Parathyroid adenoma (tissue), 2 donors: ENCODE measurements around the gene TMEM176B.

Experiments
- H2AFZ ChIP-seq: fragments of 300-600 bp; sonication (generic); one replicate; pipeline ENCODE4 v1.7.0; 2017; ENCODE audit warnings: antibody characterized with exemption, mild to moderate bottlenecking
- H3K27ac ChIP-seq: fragments of 300-600 bp; sonication (generic); one replicate; pipeline ENCODE4 v1.7.0; 2017
- H3K27me3 ChIP-seq: fragments of 300-600 bp; sonication (generic); one replicate; pipeline ENCODE4 v1.7.0; 2017; ENCODE audit warnings: low read length; ENCODE audit not compliant: control insufficient read depth, insufficient read depth
- H3K36me3 ChIP-seq: fragments of 300-600 bp; sonication (generic); one replicate; pipeline ENCODE4 v1.7.0; 2017; ENCODE audit warnings: low read length; ENCODE audit not compliant: control insufficient read depth, insufficient read depth
- H3K4me1 ChIP-seq: fragments of 300-600 bp; sonication (generic); one replicate; pipeline ENCODE4 v1.7.0; 2017; ENCODE audit warnings: control low read depth
- H3K4me2 ChIP-seq: fragments of 300-600 bp; sonication (generic); one replicate; pipeline ENCODE4 v1.7.0; 2017; ENCODE audit warnings: low read length
- H3K4me3 ChIP-seq: fragments of 300-600 bp; sonication (generic); one replicate; pipeline ENCODE4 v1.7.0; 2017; ENCODE audit warnings: low read depth, low read length
- H3K79me2 ChIP-seq: fragments of 300-600 bp; sonication (generic); one replicate; pipeline ENCODE4 v1.7.0; 2017; ENCODE audit warnings: control low read depth
- H3K9ac ChIP-seq: fragments of 300-600 bp; sonication (generic); one replicate; pipeline ENCODE4 v1.7.0; 2017; ENCODE audit warnings: mild to moderate bottlenecking
- H3K9me3 ChIP-seq: fragments of 300-600 bp; sonication (generic); one replicate; pipeline ENCODE4 v1.7.0; 2017; ENCODE audit warnings: low read length; ENCODE audit not compliant: control insufficient read depth
- CTCF ChIP-seq: fragments of 300-600 bp; sonication (generic); IDR thresholded peaks from one replicate; pipeline ENCODE4 v1.7.0; 2017; ENCODE audit warnings: antibody characterized with exemption, mild to moderate bottlenecking
- donor health status: primary hyperparathyroidism.

TMEM176B gene

GRCh38 chr7:150823484-150824126 lies 23.4 kb upstream of the TMEM176B start:
- no peak for TF ChIP-seq CTCF
- no peak overlapping the region for H3K27ac ChIP-seq
- H3K9me3 ChIP-seq, result no peaks in the 10 kb centered on the region
- H3K4me3 ChIP-seq, result no peak overlapping the region
- no peak overlapping the region for H3K9ac ChIP-seq
- H2AFZ ChIP-seq, result no peak overlapping the region
- no peaks in the 10 kb centered on the region for H3K4me1 ChIP-seq
- no peaks in the 10 kb centered on the region for H3K27me3 ChIP-seq
- H3K36me3 ChIP-seq, result no peaks in the 10 kb centered on the region
- H3K4me2 ChIP-seq, result no peak overlapping the region
- H3K79me2 ChIP-seq, result no peaks in the 10 kb centered on the region

GRCh38 chr7:150823043-150823442 lies 22.9 kb upstream of the TMEM176B start:
- TF ChIP-seq CTCF, result no peak
- Histone ChIP-seq H3K79me2 (no peaks in the 10 kb centered on the region), H3K4me1 (no peaks in the 10 kb centered on the region), H3K36me3 (no peaks in the 10 kb centered on the region), H3K27me3 (no peaks in the 10 kb centered on the region), H3K9ac (no peak overlapping the region), H2AFZ (no peak overlapping the region), H3K4me3 (no peak overlapping the region), H3K4me2 (no peak overlapping the region), H3K27ac (no peak overlapping the region), H3K9me3 (no peaks in the 10 kb centered on the region)

GRCh38 chr7:150820578-150821198 lies 20.5 kb upstream of the TMEM176B start:
- no peak overlapping the region for H3K9ac ChIP-seq

GRCh38 chr7:150820148-150820547 lies 20.0 kb upstream of the TMEM176B start:
- no peaks in the 10 kb centered on the region for H3K79me2 ChIP-seq
- H2AFZ ChIP-seq, result no peak overlapping the region
- no peaks in the 10 kb centered on the region for H3K36me3 ChIP-seq
- H3K4me1 ChIP-seq, result no peaks in the 10 kb centered on the region
- no peak overlapping the region for H3K9ac ChIP-seq
- no peak overlapping the region for H3K4me2 ChIP-seq
- H3K27ac ChIP-seq, result no peak overlapping the region
- TF ChIP-seq CTCF, result no peak
- no peak overlapping the region for H3K4me3 ChIP-seq
- no peaks in the 10 kb centered on the region for H3K9me3 ChIP-seq
- no peaks in the 10 kb centered on the region for H3K27me3 ChIP-seq

More at GRCh38 chr7:150820578-150821198, 20.5 kb upstream of the TMEM176B start:
- Histone ChIP-seq H3K27ac (no peak overlapping the region), H3K27me3 (no peaks in the 10 kb centered on the region), H3K36me3 (no peaks in the 10 kb centered on the region), H3K4me2 (no peak overlapping the region), H3K9me3 (no peaks in the 10 kb centered on the region), H3K4me1 (no peaks in the 10 kb centered on the region), H3K4me3 (no peak overlapping the region), H2AFZ (no peak overlapping the region), H3K79me2 (no peaks in the 10 kb centered on the region)
- TF ChIP-seq CTCF, result no peak

GRCh38 chr7:150818971-150819370 lies 18.8 kb upstream of the TMEM176B start:
- Histone ChIP-seq H2AFZ (no peak overlapping the region), H3K4me3 (no peak overlapping the region), H3K9me3 (no peaks in the 10 kb centered on the region), H3K4me1 (no peaks in the 10 kb centered on the region), H3K27ac (no peak overlapping the region), H3K79me2 (no peaks in the 10 kb centered on the region), H3K36me3 (no peaks in the 10 kb centered on the region), H3K4me2 (no peak overlapping the region), H3K9ac (no peak overlapping the region), H3K27me3 (no peaks in the 10 kb centered on the region)
- no peak for TF ChIP-seq CTCF
